GM19452 (cell line): ENCODE measurements around the gene CDC6.

Source experiments
- ATAC-seq: cut with Tn5 transposase; IDR thresholded peaks from one replicate; pipeline ENCODE4 v1.9.1; 2021; ENCODE audit not compliant: unreplicated experiment

Gene CDC6

GRCh38 chr17:40338941-40339649 is 51.4 kb downstream of the CDC6 start:
- no peak for ATAC-seq

- ATAC-seq = no peak
Measured at GRCh38 chr17:40340327-40340726, 52.6 kb downstream of the CDC6 start.

GRCh38 chr17:40340880-40341807 is 53.5 kb downstream of the CDC6 start:
- ATAC-seq = peak; percentile 69

GRCh38 chr17:40341808-40342503 is 54.3 kb downstream of the CDC6 start:
- ATAC-seq = no peak

- ATAC-seq = no peak
Measured at GRCh38 chr17:40342504-40343218, 55.0 kb downstream of the CDC6 start.

GRCh38 chr17:40343219-40344119 is 55.8 kb downstream of the CDC6 start:
- ATAC-seq = no peak

- no peak for ATAC-seq
Measured at GRCh38 chr17:40344421-40345160, 56.9 kb downstream of the CDC6 start.

GRCh38 chr17:40345161-40345993 is 57.7 kb downstream of the CDC6 start:
- ATAC-seq = no peak

- ATAC-seq = no peak
Measured at GRCh38 chr17:40345994-40346764, 58.5 kb downstream of the CDC6 start.

GRCh38 chr17:40346765-40347158 is 59.1 kb downstream of the CDC6 start:
- ATAC-seq = no peak

- no peak for ATAC-seq
Measured at GRCh38 chr17:40347319-40348135, 59.8 kb downstream of the CDC6 start.

- ATAC-seq = no peak
Measured at GRCh38 chr17:40348136-40348504, 60.4 kb downstream of the CDC6 start.

GRCh38 chr17:40348562-40349476 is 61.1 kb downstream of the CDC6 start:
- no peak for ATAC-seq

- no peak for ATAC-seq
Measured at GRCh38 chr17:40349477-40349894, 61.8 kb downstream of the CDC6 start.

GRCh38 chr17:40349895-40350688 is 62.4 kb downstream of the CDC6 start:
- ATAC-seq = no peak
